NCI-H69 (cell line): ENCODE results near the gene ZBTB7C.

Experiments used
- DNase-seq: peaks from one replicate; lab custom pipeline; 2025; lab: John Stamatoyannopoulos, UW

Gene ZBTB7C

GRCh38 chr18:48090702-48091101, 318.5 kb downstream of the ZBTB7C start:
- no peak for DNase-seq

- no peak for DNase-seq
Measured at GRCh38 chr18:48090021-48090420, 319.2 kb downstream of the ZBTB7C start.

- no peak for DNase-seq
Measured at GRCh38 chr18:48085781-48086487, 323.2 kb downstream of the ZBTB7C start.

- peak; percentile 24 for DNase-seq
Measured at GRCh38 chr18:48084858-48085257, 324.3 kb downstream of the ZBTB7C start.

GRCh38 chr18:48084041-48084757, 325.0 kb downstream of the ZBTB7C start:
- DNase-seq = no peak

GRCh38 chr18:48080546-48080945, 328.6 kb downstream of the ZBTB7C start:
- DNase-seq = peak; percentile 30

GRCh38 chr18:48079885-48080284, 329.3 kb downstream of the ZBTB7C start:
- peak; percentile 45 for DNase-seq

- no peak for DNase-seq
Measured at GRCh38 chr18:48078448-48078847, 330.7 kb downstream of the ZBTB7C start.

- DNase-seq = no peak
Measured at GRCh38 chr18:48077291-48077690, 331.9 kb downstream of the ZBTB7C start.

GRCh38 chr18:48076461-48076860, 332.7 kb downstream of the ZBTB7C start:
- no peak for DNase-seq

- no peak for DNase-seq
Measured at GRCh38 chr18:48075707-48076093, 333.5 kb downstream of the ZBTB7C start.

GRCh38 chr18:48074929-48075706, 334.1 kb downstream of the ZBTB7C start:
- peak; percentile 51 for DNase-seq

GRCh38 chr18:48073211-48073930, 335.8 kb downstream of the ZBTB7C start:
- peak; percentile 92 for DNase-seq

GRCh38 chr18:48072428-48073204, 336.6 kb downstream of the ZBTB7C start:
- peak; percentile 72 for DNase-seq

- DNase-seq = no peak
Measured at GRCh38 chr18:48068916-48069445, 340.2 kb downstream of the ZBTB7C start.

GRCh38 chr18:48066225-48066652, 342.9 kb downstream of the ZBTB7C start:
- DNase-seq = no peak

GRCh38 chr18:48065601-48065995, 343.6 kb downstream of the ZBTB7C start:
- DNase-seq = no peak

- DNase-seq = no peak
Measured at GRCh38 chr18:48064978-48065600, 344.1 kb downstream of the ZBTB7C start.

GRCh38 chr18:48061781-48062570, 347.2 kb downstream of the ZBTB7C start:
- DNase-seq = peak; percentile 68

- DNase-seq = no peak
Measured at GRCh38 chr18:48060970-48061369, 348.2 kb downstream of the ZBTB7C start.
